ENCODE data around the gene TOGARAM1.
"Not testable (repeated sequence)": the region's sequence is repeated elsewhere in the genome, so short reads cannot be mapped to it uniquely, and the experiment has no call there.

The TOGARAM1 gene

DNA sequence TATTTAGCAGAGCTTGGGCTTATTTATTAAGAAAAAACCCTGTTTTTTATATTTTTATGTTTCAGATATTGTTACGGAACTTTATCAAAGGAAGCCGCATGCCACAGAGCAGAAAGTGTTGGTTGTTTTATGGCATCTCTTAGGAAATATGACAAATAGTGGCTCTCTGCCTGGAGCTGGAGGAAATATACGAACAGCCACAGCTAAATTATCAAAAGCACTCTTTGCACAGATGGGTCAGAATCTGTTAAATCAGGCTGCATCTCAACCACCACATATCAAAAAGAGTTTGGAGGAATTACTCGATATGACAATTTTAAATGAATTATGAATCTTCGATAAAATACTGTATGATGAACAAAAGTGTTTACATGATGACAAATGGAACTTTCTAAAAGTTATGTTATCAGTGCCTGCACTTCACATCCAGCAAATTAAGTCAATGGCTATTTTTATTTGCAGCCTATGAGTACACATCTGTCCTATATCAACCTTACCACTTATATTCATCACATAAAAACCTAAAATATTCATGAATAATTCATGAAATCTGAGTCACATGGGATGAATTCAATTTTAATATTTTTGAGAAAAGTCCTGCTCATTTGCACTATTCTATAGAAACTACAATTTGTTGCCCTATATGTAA, 111.4 kb downstream of the TOGARAM1 start:
- in situ Hi-C loops (cut with MboI; ENCODE audit: low pct_unique_long_range_greater_than_20kb, low sequenced_read_pairs, unreplicated experiment) = no loop called here
- TF ChIP-seq, protein P1, sequence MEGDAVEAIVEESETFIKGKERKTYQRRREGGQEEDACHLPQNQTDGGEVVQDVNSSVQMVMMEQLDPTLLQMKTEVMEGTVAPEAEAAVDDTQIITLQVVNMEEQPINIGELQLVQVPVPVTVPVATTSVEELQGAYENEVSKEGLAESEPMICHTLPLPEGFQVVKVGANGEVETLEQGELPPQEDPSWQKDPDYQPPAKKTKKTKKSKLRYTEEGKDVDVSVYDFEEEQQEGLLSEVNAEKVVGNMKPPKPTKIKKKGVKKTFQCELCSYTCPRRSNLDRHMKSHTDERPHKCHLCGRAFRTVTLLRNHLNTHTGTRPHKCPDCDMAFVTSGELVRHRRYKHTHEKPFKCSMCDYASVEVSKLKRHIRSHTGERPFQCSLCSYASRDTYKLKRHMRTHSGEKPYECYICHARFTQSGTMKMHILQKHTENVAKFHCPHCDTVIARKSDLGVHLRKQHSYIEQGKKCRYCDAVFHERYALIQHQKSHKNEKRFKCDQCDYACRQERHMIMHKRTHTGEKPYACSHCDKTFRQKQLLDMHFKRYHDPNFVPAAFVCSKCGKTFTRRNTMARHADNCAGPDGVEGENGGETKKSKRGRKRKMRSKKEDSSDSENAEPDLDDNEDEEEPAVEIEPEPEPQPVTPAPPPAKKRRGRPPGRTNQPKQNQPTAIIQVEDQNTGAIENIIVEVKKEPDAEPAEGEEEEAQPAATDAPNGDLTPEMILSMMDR (IDR thresholded peaks at IDR 0.05; ENCODE audit: extremely low read depth, insufficient read depth, missing control alignments) = no peak
- DNase-seq (ENCODE audit: low spot score) = no peak

DNA sequence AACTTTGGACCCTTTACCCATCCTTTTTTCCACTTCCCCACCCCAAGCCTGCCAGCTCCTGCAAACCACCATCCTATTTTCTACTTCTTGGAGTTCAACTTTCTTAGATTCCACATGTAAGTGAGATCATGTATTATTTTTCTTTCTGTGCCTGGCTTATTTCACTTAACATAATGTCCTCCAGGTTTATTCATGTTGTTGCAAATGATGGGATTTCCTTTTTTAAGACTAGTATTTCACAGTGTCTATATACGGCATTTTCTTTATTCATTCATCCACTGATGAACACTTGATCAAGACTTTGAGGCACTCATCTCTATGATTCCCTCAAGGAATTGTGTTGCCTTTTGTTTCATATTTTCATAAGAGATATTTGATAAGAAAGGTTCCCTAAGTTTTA, 116.3 kb downstream of the TOGARAM1 start:
- in situ Hi-C loops (cut with MboI; ENCODE audit: low pct_unique_long_range_greater_than_20kb, low sequenced_read_pairs, unreplicated experiment) = no loop called here
- TF ChIP-seq, protein P1 (IDR thresholded peaks at IDR 0.05; ENCODE audit: extremely low read depth, insufficient read depth, missing control alignments) = no peak

DNA sequence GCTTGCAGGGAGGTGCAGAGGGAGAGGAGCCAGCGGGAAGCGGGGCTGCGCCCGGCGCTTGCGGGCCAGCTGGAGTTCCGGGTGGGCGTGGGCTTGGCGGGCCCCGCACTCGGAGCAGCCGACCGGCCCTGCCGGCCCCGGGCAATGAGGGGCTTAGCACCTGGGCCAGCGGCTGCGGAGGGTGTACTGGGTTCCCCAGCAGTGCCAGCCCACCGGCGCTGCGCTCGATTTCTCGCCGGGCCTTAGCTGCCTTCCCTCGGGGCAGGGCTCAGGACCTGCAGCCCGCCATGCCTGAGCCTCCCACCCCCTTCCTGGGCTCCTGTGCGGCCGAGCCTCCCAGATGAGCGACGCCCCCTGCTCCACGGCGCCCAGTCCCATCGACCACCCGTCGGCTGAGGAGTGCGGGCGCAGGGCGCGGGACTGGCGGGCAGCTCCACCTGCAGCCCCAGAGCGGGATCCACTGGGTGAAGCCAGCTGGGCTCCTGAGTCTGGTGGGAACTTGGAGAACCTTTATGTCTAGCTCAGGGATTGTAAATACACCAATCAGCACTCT, 118.5 kb downstream of the TOGARAM1 start:
- in situ Hi-C loops (cut with MboI; ENCODE audit: low pct_unique_long_range_greater_than_20kb, low sequenced_read_pairs, unreplicated experiment); DNase-seq (ENCODE audit: low spot score): not testable (repeated sequence)

More for the DNA sequence above, 116.3 kb downstream of the TOGARAM1 start:
- DNase-seq (ENCODE audit: low spot score) = no peak

DNA sequence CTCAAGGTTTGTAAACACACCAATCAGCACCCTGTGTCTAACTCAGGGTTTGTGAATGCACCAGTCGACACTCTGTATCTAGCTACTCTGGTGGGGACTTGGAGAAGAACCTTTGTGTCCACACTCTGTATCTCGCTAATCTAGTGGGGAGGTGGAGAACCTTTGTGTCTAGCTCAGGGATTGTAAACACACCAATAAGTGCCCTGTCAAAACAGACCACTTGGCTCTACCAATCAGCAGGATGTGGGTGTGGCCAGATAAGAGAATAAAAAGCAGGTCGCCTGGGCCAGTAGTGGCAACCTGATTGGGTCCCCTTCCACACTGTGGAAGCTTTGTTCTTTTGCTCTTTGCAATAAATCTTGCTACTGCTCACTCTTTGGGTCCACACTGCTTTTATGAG, 119.1 kb downstream of the TOGARAM1 start:
- DNase-seq (ENCODE audit: low spot score); in situ Hi-C loops (cut with MboI; ENCODE audit: low pct_unique_long_range_greater_than_20kb, low sequenced_read_pairs, unreplicated experiment): not testable (repeated sequence)

DNA sequence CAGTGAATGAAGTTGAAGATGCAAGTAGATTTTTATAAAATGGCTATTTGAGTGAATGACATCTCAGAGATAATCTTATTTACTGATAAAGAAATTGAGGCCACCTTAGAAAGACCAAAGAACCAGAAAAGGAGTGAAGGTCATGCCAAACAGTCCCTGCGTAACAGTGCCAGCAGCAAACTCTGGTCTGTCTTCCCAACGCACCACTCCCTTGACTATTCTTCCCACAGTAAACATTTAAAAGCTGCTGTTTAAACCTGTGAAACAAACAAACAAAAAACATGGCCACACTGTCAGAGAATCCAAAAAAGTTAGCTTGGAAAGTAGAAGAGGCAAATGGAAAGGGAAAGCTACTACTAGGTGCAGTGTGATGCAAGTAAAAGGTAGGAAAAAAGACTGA, 120.4 kb downstream of the TOGARAM1 start:
- no peak for DNase-seq (ENCODE audit: low spot score)
- TF ChIP-seq, protein P1 (IDR thresholded peaks at IDR 0.05; ENCODE audit: extremely low read depth, insufficient read depth, missing control alignments) = no peak
- in situ Hi-C loops (cut with MboI; ENCODE audit: low pct_unique_long_range_greater_than_20kb, low sequenced_read_pairs, unreplicated experiment) = no loop called here

DNA sequence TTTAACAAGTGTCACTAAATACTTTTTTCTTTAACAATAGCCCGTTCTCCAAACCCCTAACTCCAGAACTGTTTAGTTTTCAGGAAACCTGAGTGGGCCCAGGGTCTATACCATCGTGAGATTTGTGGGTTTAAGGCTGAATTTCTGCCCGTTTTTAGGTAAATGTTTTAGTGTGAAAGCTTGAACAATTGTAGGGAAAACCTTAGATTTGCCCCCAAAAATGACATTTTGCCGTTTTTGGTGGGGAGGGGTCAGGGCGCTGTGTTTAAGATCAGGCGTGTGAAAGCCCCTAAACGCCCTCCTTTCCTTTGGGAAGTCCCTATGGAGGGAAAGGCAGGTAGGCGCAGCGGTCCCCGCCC, 121.6 kb downstream of the TOGARAM1 start:
- no peak for DNase-seq (ENCODE audit: low spot score)
- in situ Hi-C loops (cut with MboI; ENCODE audit: low pct_unique_long_range_greater_than_20kb, low sequenced_read_pairs, unreplicated experiment) = no loop called here
- TF ChIP-seq, protein P1 (IDR thresholded peaks at IDR 0.05; ENCODE audit: extremely low read depth, insufficient read depth, missing control alignments) = no peak

DNA sequence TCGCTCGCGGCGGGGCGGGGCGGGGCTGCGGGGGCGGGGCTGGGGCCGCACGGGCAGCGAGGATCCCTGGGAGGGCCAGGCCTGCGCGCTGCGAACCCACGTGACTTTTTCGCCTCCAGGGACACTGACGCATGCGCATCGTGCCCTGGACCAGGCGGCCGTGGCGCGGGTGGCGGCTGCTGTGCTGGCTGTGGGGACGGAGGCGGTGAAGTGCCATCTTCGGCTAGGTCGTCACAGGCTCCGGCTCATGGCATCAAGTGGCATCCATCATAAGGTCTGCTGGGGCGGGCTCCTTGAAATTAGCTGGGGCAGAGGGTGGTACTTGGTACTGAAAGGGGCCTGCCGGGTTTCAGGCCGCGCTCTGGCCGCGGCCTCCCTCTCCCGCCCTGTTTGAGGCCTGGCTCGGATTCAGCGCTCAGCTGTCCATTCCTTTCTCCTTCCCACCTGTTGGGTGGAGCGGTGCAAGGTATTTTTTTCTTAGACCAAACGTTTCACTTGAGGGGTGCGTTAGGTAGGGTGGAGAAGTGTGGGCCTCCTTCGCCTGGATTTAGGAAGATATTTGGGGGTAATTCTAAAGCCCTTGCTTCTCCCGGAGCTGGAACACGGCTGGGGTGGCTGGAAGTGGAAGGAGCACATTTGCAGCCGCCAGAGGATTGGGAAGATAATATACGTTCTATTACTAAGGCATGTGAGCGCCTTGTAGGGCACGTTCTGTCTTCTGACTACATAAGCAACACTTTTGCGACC, 122.2 kb downstream of the TOGARAM1 start, which contains the start of gene PRPF39:
Gene PRPF39 (plus strand): TSS at position 141 of the 747 bp plus-strand sequence. CDS start 11,124 bp downstream, outside the sequence.
- in situ Hi-C loops (cut with MboI; ENCODE audit: low pct_unique_long_range_greater_than_20kb, low sequenced_read_pairs, unreplicated experiment) = no loop called here
- DNase-seq (ENCODE audit: low spot score) = peak; percentile 98
- TF ChIP-seq, protein P1 (IDR thresholded peaks at IDR 0.05; ENCODE audit: extremely low read depth, insufficient read depth, missing control alignments) = no peak
